ENCODE measurements around the gene TCOF1.

DNA sequence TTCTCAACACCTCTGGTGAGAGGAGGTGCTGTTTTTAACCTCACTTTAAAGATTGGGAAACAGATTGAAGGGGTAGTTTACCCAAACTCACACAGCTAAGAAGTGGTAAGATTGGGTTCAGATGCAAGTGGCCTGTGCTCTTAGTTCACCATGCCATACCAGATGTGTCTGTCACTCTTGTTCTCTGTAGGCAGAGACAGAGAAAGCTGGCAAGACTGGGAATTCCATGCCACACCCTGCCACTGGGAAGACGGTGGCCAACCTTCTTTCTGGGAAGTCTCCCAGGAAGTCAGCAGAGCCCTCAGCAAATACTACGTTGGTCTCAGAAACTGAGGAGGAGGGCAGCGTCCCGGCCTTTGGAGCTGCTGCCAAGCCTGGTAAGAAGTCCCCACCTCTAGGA is 11.0 kb downstream of the TCOF1 start:
- TF ChIP-seq SUZ12 (IDR thresholded peaks at IDR 0.05; ENCODE audit: extremely low read depth, insufficient read depth, insufficient read length): no peak
- TF ChIP-seq ZNF274 (IDR thresholded peaks at IDR 0.05; ENCODE audit: low read depth, low read length): no peak
- no peak for TF ChIP-seq YY1 (IDR thresholded peaks at IDR 0.05; ENCODE audit: insufficient read depth, insufficient read length)
